Duodenal mucosa (tissue), 2 donors: ENCODE measurements around the gene CATSPERB.
"Not testable (repeated sequence)": the region's sequence is repeated elsewhere in the genome, so short reads cannot be mapped to it uniquely, and the experiment has no call there.

Source experiments
- H3K27ac ChIP-seq: one replicate; pipeline ENCODE4 v1.7.0; 2013; ENCODE audit warnings: low read depth, low read length
- H3K27me3 ChIP-seq, 2 donors: one replicate each; pipeline ENCODE4 v1.7.0; 2013; ENCODE audit warnings: low read length in 2 of 2, control low read depth in 1 of 2; ENCODE audit not compliant: insufficient read depth in 2 of 2, control insufficient read depth in 1 of 2
- H3K36me3 ChIP-seq, 2 donors: one replicate each; pipeline ENCODE4 v1.7.0; 2013; ENCODE audit warnings: low read length in 2 of 2, control low read depth in 1 of 2; ENCODE audit not compliant: insufficient read depth in 2 of 2, control insufficient read depth in 1 of 2
- H3K4me1 ChIP-seq, 2 donors: one replicate each; pipeline ENCODE4 v1.7.0; 2013; ENCODE audit warnings: low read length in 2 of 2, control low read depth in 1 of 2; ENCODE audit not compliant: insufficient read depth in 2 of 2, control insufficient read depth in 1 of 2
- H3K4me3 ChIP-seq, 2 donors: one replicate each; pipeline ENCODE4 v1.7.0; 2013; ENCODE audit warnings: low read length in 2 of 2, low read depth in 1 of 2
- H3K9ac ChIP-seq, 2 donors: one replicate each; pipeline ENCODE4 v1.7.0; 2013; ENCODE audit warnings: low read length in 2 of 2, low read depth in 1 of 2
- H3K9me3 ChIP-seq, 2 donors: one replicate each; pipeline ENCODE4 v1.7.0; 2013; ENCODE audit warnings: low read length in 2 of 2, control low read depth in 1 of 2; ENCODE audit not compliant: control insufficient read depth in 1 of 2

Gene CATSPERB

GRCh38 chr14:91739867-91740266 lies 8.0 kb upstream of the CATSPERB start:
- not testable (repeated sequence) for H3K27me3 ChIP-seq, H3K9me3 ChIP-seq, H3K9ac ChIP-seq, H3K4me3 ChIP-seq, H3K27ac ChIP-seq, H3K36me3 ChIP-seq
- peaks cover 0 to 10% of the 10 kb centered on the region in 2 donors for H3K4me1 ChIP-seq

GRCh38 chr14:91737619-91738018 lies 5.7 kb upstream of the CATSPERB start:
- Histone ChIP-seq H3K9me3 (no peaks in the 10 kb centered on the region), H3K4me3 (no peak overlapping the region), H3K9ac (no peak overlapping the region), H3K36me3 (no peaks in the 10 kb centered on the region), H3K27me3 (no peaks in the 10 kb centered on the region), H3K4me1 (no peaks in the 10 kb centered on the region), H3K27ac (no peak overlapping the region)

- no peak overlapping the region for H3K4me3 ChIP-seq
- no peaks in the 10 kb centered on the region for H3K27me3 ChIP-seq
- H3K4me1 ChIP-seq: no peaks in the 10 kb centered on the region
- no peak overlapping the region for H3K9ac ChIP-seq
- H3K27ac ChIP-seq: no peak overlapping the region
- H3K9me3 ChIP-seq: no peaks in the 10 kb centered on the region
- no peaks in the 10 kb centered on the region for H3K36me3 ChIP-seq
These were observed 1.1 kb upstream of the CATSPERB start for GRCh38 chr14:91732859-91733477.

GRCh38 chr14:91732439-91732838 lies 553 bp upstream of the CATSPERB start:
- Histone ChIP-seq H3K4me1 (no peaks in the 10 kb centered on the region), H3K36me3 (no peaks in the 10 kb centered on the region), H3K9me3 (no peaks in the 10 kb centered on the region), H3K27me3 (no peaks in the 10 kb centered on the region), H3K4me3 (no peak overlapping the region), H3K27ac (no peak overlapping the region), H3K9ac (no peak overlapping the region)

- Histone ChIP-seq H3K4me1 (no peaks in the 10 kb centered on the region), H3K4me3 (no peak overlapping the region), H3K27ac (no peak overlapping the region), H3K27me3 (no peaks in the 10 kb centered on the region), H3K9ac (no peak overlapping the region), H3K36me3 (no peaks in the 10 kb centered on the region), H3K9me3 (no peaks in the 10 kb centered on the region)
These were observed 868 bp downstream of the CATSPERB start for GRCh38 chr14:91731018-91731417.

GRCh38 chr14:91729756-91730155 lies 2.1 kb downstream of the CATSPERB start:
- no peaks in the 10 kb centered on the region for H3K27me3 ChIP-seq
- H3K4me3 ChIP-seq: no peak overlapping the region

GRCh38 chr14:91728616-91729183 lies 3.2 kb downstream of the CATSPERB start:
- no peaks in the 10 kb centered on the region for H3K27me3 ChIP-seq
- no peaks in the 10 kb centered on the region for H3K36me3 ChIP-seq
- no peak overlapping the region for H3K9ac ChIP-seq
- H3K27ac ChIP-seq: no peak overlapping the region
- no peak overlapping the region for H3K4me3 ChIP-seq
- H3K9me3 ChIP-seq: no peaks in the 10 kb centered on the region
- no peaks in the 10 kb centered on the region for H3K4me1 ChIP-seq

More at GRCh38 chr14:91729756-91730155, 2.1 kb downstream of the CATSPERB start:
- H3K36me3 ChIP-seq: no peaks in the 10 kb centered on the region
- H3K27ac ChIP-seq: no peak overlapping the region
- no peaks in the 10 kb centered on the region for H3K4me1 ChIP-seq
- H3K9me3 ChIP-seq: no peaks in the 10 kb centered on the region
- no peak overlapping the region for H3K9ac ChIP-seq

GRCh38 chr14:91727121-91727520 lies 4.8 kb downstream of the CATSPERB start:
- Histone ChIP-seq H3K4me1 (no peaks in the 10 kb centered on the region), H3K4me3 (no peak overlapping the region), H3K9me3 (no peaks in the 10 kb centered on the region), H3K9ac (no peak overlapping the region), H3K27ac (no peak overlapping the region), H3K27me3 (no peaks in the 10 kb centered on the region), H3K36me3 (no peaks in the 10 kb centered on the region)

- H3K27me3 ChIP-seq: no peaks in the 10 kb centered on the region
- H3K36me3 ChIP-seq: no peaks in the 10 kb centered on the region
- no peak overlapping the region for H3K4me3 ChIP-seq
- H3K27ac ChIP-seq: no peak overlapping the region
- H3K4me1 ChIP-seq: no peaks in the 10 kb centered on the region
- H3K9ac ChIP-seq: no peak overlapping the region
- H3K9me3 ChIP-seq: no peaks in the 10 kb centered on the region
These were observed 8.4 kb downstream of the CATSPERB start for GRCh38 chr14:91723501-91723900.

- H3K36me3 ChIP-seq: no peaks in the 10 kb centered on the region
- H3K4me1 ChIP-seq: no peaks in the 10 kb centered on the region
- H3K4me3 ChIP-seq: no peak overlapping the region
- no peak overlapping the region for H3K9ac ChIP-seq
- H3K27me3 ChIP-seq: no peaks in the 10 kb centered on the region
- H3K9me3 ChIP-seq: no peaks in the 10 kb centered on the region
- H3K27ac ChIP-seq: no peak overlapping the region
These were observed 9.5 kb downstream of the CATSPERB start for GRCh38 chr14:91722386-91722785.
